Muscle layer of duodenum (tissue), 2 donors: Measurements from ENCODE around the gene NDUFB3.

Experiments used
- H3K27ac ChIP-seq: one replicate; pipeline ENCODE4 v1.7.0; 2013; ENCODE audit warnings: mild to moderate bottlenecking, low read length
- H3K27me3 ChIP-seq: one replicate; pipeline ENCODE4 v1.7.0; 2013; ENCODE audit warnings: low read depth, mild to moderate bottlenecking, control low read depth, low read length
- H3K36me3 ChIP-seq, 2 donors: one replicate each; pipeline ENCODE4 v1.7.0; 2013; ENCODE audit warnings: low read length in 2 of 2, control low read depth in 1 of 2, mild to moderate bottlenecking in 1 of 2; ENCODE audit not compliant: insufficient read depth in 2 of 2, control insufficient read depth in 1 of 2
- H3K4me1 ChIP-seq, 2 donors: one replicate each; pipeline ENCODE4 v1.7.0; 2013; ENCODE audit warnings: low read length in 2 of 2, mild to moderate bottlenecking in 2 of 2, control low read depth in 1 of 2, moderate library complexity in 1 of 2; ENCODE audit not compliant: insufficient read depth in 2 of 2, control insufficient read depth in 1 of 2
- H3K4me3 ChIP-seq, 2 donors: one replicate each; pipeline ENCODE4 v1.7.0; 2013; ENCODE audit warnings: low read length in 2 of 2, low read depth in 1 of 2, mild to moderate bottlenecking in 1 of 2
- H3K9me3 ChIP-seq, 2 donors: one replicate each; pipeline ENCODE4 v1.7.0; 2013; ENCODE audit warnings: low read length in 2 of 2, control low read depth in 1 of 2, mild to moderate bottlenecking in 1 of 2; ENCODE audit not compliant: control insufficient read depth in 1 of 2
- donor health status: healthy.

The NDUFB3 gene

DNA sequence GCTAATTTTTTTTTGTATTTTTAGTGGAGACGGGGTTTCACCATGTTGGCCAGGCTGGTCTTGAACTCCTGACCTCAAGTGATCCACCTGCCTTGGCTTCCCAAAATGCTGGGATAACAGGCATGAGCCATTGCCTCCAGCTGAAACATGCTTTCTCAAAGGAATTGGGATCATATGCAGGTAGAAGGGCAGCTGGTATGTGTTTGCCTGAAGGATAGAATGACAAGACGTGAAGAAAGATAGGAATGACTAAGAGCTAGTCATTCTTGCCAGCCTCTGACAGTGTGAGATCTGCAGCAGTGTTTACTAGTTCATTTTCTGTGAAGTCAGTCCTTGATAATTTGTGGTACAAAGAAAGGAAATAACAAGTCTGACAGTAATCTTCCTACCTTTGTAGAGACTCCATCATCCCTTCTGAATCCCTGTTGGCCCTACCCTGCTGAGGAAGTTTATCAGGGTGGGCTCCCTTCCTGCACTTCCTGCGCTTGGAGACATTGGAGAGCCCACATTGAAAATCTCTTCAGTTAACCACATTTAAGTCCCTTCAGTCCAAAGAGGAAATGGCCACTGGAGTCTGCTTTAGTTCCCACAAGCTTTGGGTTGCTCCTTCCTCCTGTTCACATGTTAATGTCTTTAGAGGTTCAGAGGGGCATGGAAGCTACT lies 58.9 kb downstream of the NDUFB3 start:
- Histone ChIP-seq H3K36me3 (peaks cover 15 to 17% of the 10 kb centered on the region in 2 donors), H3K4me1 (peaks cover 29 to 44% of the 10 kb centered on the region in 2 donors), H3K9me3 (no peaks in the 10 kb centered on the region), H3K27ac (peak overlapping the region; percentile 76), H3K4me3 (peak overlapping the region in 1 of 2 donors; percentile 24), H3K27me3 (no peaks in the 10 kb centered on the region)

DNA sequence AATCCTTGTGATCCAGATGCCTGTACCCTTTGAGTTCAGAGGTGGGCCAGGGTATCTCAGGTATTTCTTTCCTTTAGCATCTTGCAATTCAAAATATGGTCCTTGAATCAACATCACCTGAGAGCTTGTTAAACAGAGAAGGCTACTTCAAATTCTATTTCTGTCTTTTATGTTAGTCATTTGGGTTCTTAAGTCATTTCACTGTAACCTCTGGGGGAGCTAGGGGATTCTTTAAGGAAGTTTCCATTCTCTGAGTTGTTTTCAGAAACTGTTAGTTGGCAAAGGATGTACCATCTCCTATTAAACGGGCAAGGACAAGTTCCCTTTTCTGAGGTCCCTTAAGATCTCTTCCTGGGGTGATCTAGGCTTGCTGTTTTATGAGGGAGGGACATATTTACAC lies 60.7 kb downstream of the NDUFB3 start:
- H3K27me3 ChIP-seq, result no peaks in the 10 kb centered on the region
- H3K9me3 ChIP-seq, result no peaks in the 10 kb centered on the region
- H3K36me3 ChIP-seq, result peaks cover 33 to 35% of the 10 kb centered on the region in 2 donors
- H3K4me3 ChIP-seq, result no peak overlapping the region
- H3K4me1 ChIP-seq, result peaks cover 16 to 30% of the 10 kb centered on the region in 2 donors
- H3K27ac ChIP-seq, result peak overlapping the region; percentile 5
